ENCODE data around the gene LITAF. TPM values are rescaled to one million over a fixed set of nuclear protein-coding genes. Genes with fewer than 3 reads are reported as not detected.

LITAF gene
- total RNA-seq, result 55.8 and 61.6 TPM in 2 replicates

DNA sequence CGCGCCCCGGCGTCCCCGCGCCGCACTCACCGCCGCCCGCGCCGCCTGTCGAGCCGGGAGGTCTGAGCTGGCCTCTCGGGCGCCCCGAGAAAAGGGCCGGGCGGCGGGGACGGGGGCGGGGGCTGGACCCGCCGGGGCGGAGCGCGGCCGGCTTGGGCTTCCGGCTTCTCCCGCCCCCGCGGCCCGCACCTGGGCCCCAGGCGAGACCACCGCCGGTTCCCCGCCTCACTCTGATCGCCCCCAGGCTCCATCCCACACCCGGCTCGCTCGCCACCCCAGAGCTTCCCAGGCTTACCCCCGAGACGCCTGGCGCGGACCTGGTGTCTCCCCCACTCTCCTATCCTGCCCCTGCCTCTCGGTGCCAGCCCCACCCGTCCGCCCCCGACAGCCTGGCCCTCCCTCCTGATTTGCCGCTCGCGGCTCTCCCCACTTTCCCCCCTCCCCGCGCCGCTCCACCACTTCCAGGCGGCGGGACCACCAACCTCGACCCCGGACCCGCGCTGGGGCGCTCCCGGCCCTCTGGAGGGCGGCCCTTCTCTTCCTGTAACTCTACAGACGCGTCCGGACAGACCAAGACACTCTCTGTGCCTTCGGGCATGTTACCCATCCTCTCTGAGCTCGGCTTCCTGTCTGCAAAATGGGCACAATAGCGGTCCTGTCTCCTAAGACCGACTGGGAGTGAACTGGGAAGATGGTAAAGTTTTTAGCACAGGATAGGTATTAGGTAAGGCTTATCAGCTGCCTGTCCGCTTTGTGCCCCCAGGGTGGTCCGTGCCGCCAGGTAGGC is at the start of gene LITAF:
TSS of gene LITAF (minus strand) at position 64 of the 787 bp plus-strand sequence. CDS start 30,189 bp downstream, outside the sequence.
- no peak for TF ChIP-seq CTCF (IDR thresholded peaks at IDR 0.05; ENCODE audit: insufficient read depth, low read length, poor library complexity, severe bottlenecking)
- no peaks in the 10 kb centered on the region for H3K36me3 ChIP-seq (ENCODE audit: control insufficient read depth, insufficient read depth, low read length)
- H3K4me3 ChIP-seq (ENCODE audit: low read depth, low read length), result peak within 1 kb of the TSS; percentile 85
- no peaks in the 10 kb centered on the region for H3K27me3 ChIP-seq (ENCODE audit: control insufficient read depth, insufficient read depth, low read length)
- DNase-seq (ENCODE audit: low read depth), result no peak

DNA sequence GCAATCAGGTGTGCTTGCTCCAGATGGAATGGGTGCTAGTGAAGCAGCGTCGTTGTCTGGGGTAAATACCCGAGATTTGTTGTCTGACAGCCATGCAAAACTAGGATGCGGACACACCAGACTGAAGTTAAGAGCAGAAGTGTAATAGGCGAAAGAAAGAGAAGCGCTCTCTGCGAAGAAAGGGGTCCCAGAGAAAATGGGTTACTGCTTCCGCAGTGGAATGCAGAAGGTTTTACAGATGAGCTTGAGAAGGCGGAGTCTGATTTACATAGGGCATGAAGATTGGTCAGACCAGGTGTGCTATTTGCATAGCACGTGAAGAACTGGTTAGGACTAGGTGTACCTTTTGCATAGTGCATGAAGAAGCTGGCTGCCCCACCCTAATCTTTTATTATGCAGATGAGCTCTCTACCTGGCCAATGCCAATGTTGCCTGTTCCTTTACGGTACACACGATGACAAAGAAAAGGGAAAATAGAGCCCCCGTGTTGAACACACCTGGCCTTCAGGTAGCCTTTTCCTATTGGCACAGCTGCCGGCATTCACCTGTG is 49.5 kb upstream of the LITAF start:
- H3K36me3 ChIP-seq (ENCODE audit: control insufficient read depth, insufficient read depth, low read length), result no peaks in the 10 kb centered on the region

GRCh38 chr16:11635679-11636171 is 49.0 kb upstream of the LITAF start:
- Histone ChIP-seq H3K4me3 (ENCODE audit: low read depth, low read length) (no peak overlapping the region), H3K36me3 (ENCODE audit: control insufficient read depth, insufficient read depth, low read length) (no peaks in the 10 kb centered on the region), H3K27me3 (ENCODE audit: control insufficient read depth, insufficient read depth, low read length) (peaks cover 4% of the 10 kb centered on the region)
- TF ChIP-seq CTCF (IDR thresholded peaks at IDR 0.05; ENCODE audit: insufficient read depth, low read length, poor library complexity, severe bottlenecking), result no peak
- DNase-seq (ENCODE audit: low read depth), result no peak

More for the DNA sequence above, 49.5 kb upstream of the LITAF start:
- no peak for TF ChIP-seq CTCF (IDR thresholded peaks at IDR 0.05; ENCODE audit: insufficient read depth, low read length, poor library complexity, severe bottlenecking)
- Histone ChIP-seq H3K4me3 (ENCODE audit: low read depth, low read length) (no peak overlapping the region), H3K27me3 (ENCODE audit: control insufficient read depth, insufficient read depth, low read length) (peaks cover 4% of the 10 kb centered on the region)
- no peak for DNase-seq (ENCODE audit: low read depth)

GRCh38 chr16:11635113-11635652 is 48.5 kb upstream of the LITAF start:
- H3K36me3 ChIP-seq (ENCODE audit: control insufficient read depth, insufficient read depth, low read length), result no peaks in the 10 kb centered on the region
- peaks cover 4% of the 10 kb centered on the region for H3K27me3 ChIP-seq (ENCODE audit: control insufficient read depth, insufficient read depth, low read length)
- TF ChIP-seq CTCF (IDR thresholded peaks at IDR 0.05; ENCODE audit: insufficient read depth, low read length, poor library complexity, severe bottlenecking), result no peak
- H3K4me3 ChIP-seq (ENCODE audit: low read depth, low read length), result no peak overlapping the region
- no peak for DNase-seq (ENCODE audit: low read depth)

GRCh38 chr16:11634312-11634711 is 47.6 kb upstream of the LITAF start:
- DNase-seq (ENCODE audit: low read depth), result no peak
- TF ChIP-seq CTCF (IDR thresholded peaks at IDR 0.05; ENCODE audit: insufficient read depth, low read length, poor library complexity, severe bottlenecking), result no peak
- H3K4me3 ChIP-seq (ENCODE audit: low read depth, low read length), result no peak overlapping the region
- H3K27me3 ChIP-seq (ENCODE audit: control insufficient read depth, insufficient read depth, low read length), result peaks cover 4% of the 10 kb centered on the region
- H3K36me3 ChIP-seq (ENCODE audit: control insufficient read depth, insufficient read depth, low read length), result no peaks in the 10 kb centered on the region

Measured in kidney epithelial cell (primary cell).